VCaP (cell line): ENCODE measurements around the gene AKAP8L.

Experiments used
- H3K27ac ChIP-seq: fragments of 450-650 bp; 2 replicates; pipeline ENCODE4 v1.5.1; 2017
- CTCF ChIP-seq: fragments of 450-650 bp; conservative IDR thresholded peaks from 2 replicates; pipeline ENCODE4 v1.5.1; 2017; ENCODE audit warnings: mild to moderate bottlenecking, moderate library complexity

The AKAP8L gene

GRCh38 chr19:15401397-15401710 lies 17.4 kb downstream of the AKAP8L start:
- TF ChIP-seq CTCF, result no peak
- H3K27ac ChIP-seq, result no peak overlapping the region

GRCh38 chr19:15400521-15401396 lies 18.0 kb downstream of the AKAP8L start:
- no peak overlapping the region for H3K27ac ChIP-seq
- TF ChIP-seq CTCF, result no peak

GRCh38 chr19:15399635-15400034 lies 19.2 kb downstream of the AKAP8L start:
- no peak overlapping the region for H3K27ac ChIP-seq

GRCh38 chr19:15399234-15399515 lies 19.6 kb downstream of the AKAP8L start:
- H3K27ac ChIP-seq, result no peak overlapping the region
- TF ChIP-seq CTCF, result no peak

More at GRCh38 chr19:15399635-15400034, 19.2 kb downstream of the AKAP8L start:
- TF ChIP-seq CTCF, result no peak

- no peak for TF ChIP-seq CTCF
- no peak overlapping the region for H3K27ac ChIP-seq
Measured at GRCh38 chr19:15398501-15399233, 20.1 kb downstream of the AKAP8L start.

- no peak for TF ChIP-seq CTCF
Measured at GRCh38 chr19:15397782-15398181, 21.0 kb downstream of the AKAP8L start.

GRCh38 chr19:15397236-15397635 lies 21.6 kb downstream of the AKAP8L start:
- no peak for TF ChIP-seq CTCF

More at GRCh38 chr19:15397782-15398181, 21.0 kb downstream of the AKAP8L start:
- H3K27ac ChIP-seq, result no peak overlapping the region

More at GRCh38 chr19:15397236-15397635, 21.6 kb downstream of the AKAP8L start:
- no peak overlapping the region for H3K27ac ChIP-seq
